Prostate gland (tissue), 2 donors: ENCODE data around the gene PMM1.

Source experiments
- POLR2A ChIP-seq: fragments of 450-650 bp; IDR thresholded peaks from one replicate; pipeline ENCODE4 v1.6.1; 2016; ENCODE audit warnings: antibody characterized with exemption, mild to moderate bottlenecking
- TF ChIP-seq, protein P1 (sequence below), 4 experiments: fragments of 200-600 bp in 2 of 4; fragments of 450-650 bp in 2 of 4; sonication (generic) in 2 of 4; IDR thresholded peaks; 1 replicate in 3 of 4; 2 replicates in 1 of 4; pipeline ENCODE4 v1.5.1; 2016 to 2019; ENCODE audit warnings: antibody characterized with exemption in 4 of 4, mild to moderate bottlenecking in 2 of 4, moderate library complexity in 2 of 4

- TF ChIP-seq, protein P1, sequence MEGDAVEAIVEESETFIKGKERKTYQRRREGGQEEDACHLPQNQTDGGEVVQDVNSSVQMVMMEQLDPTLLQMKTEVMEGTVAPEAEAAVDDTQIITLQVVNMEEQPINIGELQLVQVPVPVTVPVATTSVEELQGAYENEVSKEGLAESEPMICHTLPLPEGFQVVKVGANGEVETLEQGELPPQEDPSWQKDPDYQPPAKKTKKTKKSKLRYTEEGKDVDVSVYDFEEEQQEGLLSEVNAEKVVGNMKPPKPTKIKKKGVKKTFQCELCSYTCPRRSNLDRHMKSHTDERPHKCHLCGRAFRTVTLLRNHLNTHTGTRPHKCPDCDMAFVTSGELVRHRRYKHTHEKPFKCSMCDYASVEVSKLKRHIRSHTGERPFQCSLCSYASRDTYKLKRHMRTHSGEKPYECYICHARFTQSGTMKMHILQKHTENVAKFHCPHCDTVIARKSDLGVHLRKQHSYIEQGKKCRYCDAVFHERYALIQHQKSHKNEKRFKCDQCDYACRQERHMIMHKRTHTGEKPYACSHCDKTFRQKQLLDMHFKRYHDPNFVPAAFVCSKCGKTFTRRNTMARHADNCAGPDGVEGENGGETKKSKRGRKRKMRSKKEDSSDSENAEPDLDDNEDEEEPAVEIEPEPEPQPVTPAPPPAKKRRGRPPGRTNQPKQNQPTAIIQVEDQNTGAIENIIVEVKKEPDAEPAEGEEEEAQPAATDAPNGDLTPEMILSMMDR (IDR thresholded peaks at IDR 0.05), result no peak
- no peak for TF ChIP-seq POLR2A
Measured at GRCh38 chr22:41582694-41583093, 6.9 kb downstream of the PMM1 start.
